Measurements from ENCODE around the gene CCDC102A. TPM values are rescaled to one million over a fixed set of nuclear protein-coding genes. Genes with fewer than 3 reads are reported as not detected.

Gene CCDC102A
- total and polyA plus RNA-seq, 2 of the 13 experiments (the other 11 are each of a cell fraction or from before 2014, with no cell fraction given) = 2.1 to 2.8 TPM

DNA sequence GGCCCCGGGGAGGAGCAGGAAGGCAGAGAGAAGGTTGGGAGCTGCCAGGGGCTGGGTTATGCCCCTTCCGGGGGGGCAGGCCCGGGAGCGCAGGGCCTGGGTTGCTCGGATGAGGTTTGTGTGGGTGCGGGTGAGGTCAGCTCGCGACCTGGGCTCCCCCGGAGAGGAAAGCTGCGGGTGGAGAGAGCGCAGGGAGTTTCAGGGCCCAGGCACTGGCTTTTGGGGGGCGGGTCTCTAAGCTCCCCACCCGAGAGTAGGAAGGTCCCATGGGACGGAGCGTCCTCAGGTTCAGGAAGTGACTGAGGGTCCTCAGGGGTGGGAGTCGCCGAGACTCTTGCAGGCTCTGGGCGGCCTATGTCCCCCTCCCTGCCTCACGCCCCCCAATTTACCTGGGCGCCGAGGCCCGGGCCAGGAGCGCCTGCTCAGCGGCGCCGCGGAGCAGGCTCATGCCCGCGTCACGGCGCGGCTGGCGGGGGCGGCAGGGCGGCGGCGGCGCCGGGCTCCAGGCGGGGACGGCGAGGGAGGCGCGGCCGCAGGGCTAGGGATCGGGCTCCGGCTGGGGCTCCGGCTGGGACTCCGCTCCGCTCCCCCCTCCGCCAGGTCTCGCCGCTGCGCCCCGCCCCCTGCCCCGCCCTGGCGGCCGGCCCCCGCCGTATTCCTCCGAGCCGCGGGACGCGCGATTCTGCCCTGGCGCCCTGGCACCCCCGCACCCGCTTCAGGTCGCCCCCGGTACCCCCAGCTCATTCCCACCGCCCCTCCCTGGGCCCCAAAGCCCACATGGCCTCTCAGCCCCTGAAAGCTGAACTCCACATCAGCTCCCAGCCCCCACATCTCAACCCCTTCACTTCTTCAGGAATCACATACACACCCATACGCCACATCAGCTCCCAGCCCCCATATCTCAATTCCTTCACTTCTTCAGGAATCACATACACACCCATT lies 50.2 kb downstream of the CCDC102A start, which contains the start of gene DOK4 (continued):
- TF ChIP-seq FLYWCH1 (CRISPR knock-in tag; IDR thresholded peaks at IDR 0.05) (no peak), ZBTB40 (IDR thresholded peaks at IDR 0.05) (no peak), ZBTB40 (CRISPR knock-in tag; IDR thresholded peaks at IDR 0.05) (no peak), ZNF768 (CRISPR knock-in tag; IDR thresholded peaks at IDR 0.05) (0 out of 2 replicates have a peak, but pooled peaks have one; percentile 45), HMGA1 (CRISPR knock-in tag; conservative IDR thresholded peaks at IDR 0.05) (no peak), JUNB (CRISPR knock-in tag; IDR thresholded peaks at IDR 0.05; ENCODE audit: borderline replicate concordance) (no peak), MAFG (CRISPR knock-in tag; IDR thresholded peaks at IDR 0.05) (no peak), MTF2 (CRISPR knock-in tag; IDR thresholded peaks at IDR 0.05; ENCODE audit: borderline replicate concordance) (no peak), SMAD1 (CRISPR knock-in tag; IDR thresholded peaks at IDR 0.05; ENCODE audit: borderline replicate concordance, low read depth) (no peak), TOPORS (CRISPR knock-in tag; IDR thresholded peaks at IDR 0.05) (no peak), ELK4 (CRISPR knock-in tag; IDR thresholded peaks at IDR 0.05; ENCODE audit: borderline replicate concordance) (no peak), TBX2 (CRISPR knock-in tag; IDR thresholded peaks at IDR 0.05; ENCODE audit: borderline replicate concordance) (no peak), ZBTB46 (CRISPR knock-in tag; IDR thresholded peaks at IDR 0.05; ENCODE audit: borderline replicate concordance) (no peak), KDM2A (CRISPR knock-in tag; IDR thresholded peaks at IDR 0.05; ENCODE audit: borderline replicate concordance, low read depth) (no peak), ZNF557 (CRISPR knock-in tag; IDR thresholded peaks at IDR 0.05) (no peak), HHEX (CRISPR knock-in tag; IDR thresholded peaks at IDR 0.05) (no peak), MIXL1 (CRISPR knock-in tag; IDR thresholded peaks at IDR 0.05) (no peak)

Data from HepG2 (cell line).